SK-N-SH (cell line): ENCODE measurements around the gene GLRA3. TPM values are rescaled to one million over a fixed set of nuclear protein-coding genes. Genes with fewer than 3 reads are reported as not detected.

ENCODE experiments used
- CTCF ChIA-PET: fragments of 300-600, 350-600 bp; formaldehyde crosslinking; extraction: SDS; loops from one replicate; lab custom pipeline; 2021; lab: Yijun Ruan, JAX
- POLR2A ChIA-PET: fragments of 350-600 bp; sonication (Branson Sonifier 250); formaldehyde crosslinking; extraction: SDS; loops from one replicate; lab custom pipeline; 2020; ENCODE audit warnings: antibody characterized with exemption, inconsistent platforms; lab: Yijun Ruan, JAX
- DNase-seq: peaks from one replicate; pipeline ENCODE4 v3.0.0; 2012
- H2AFZ ChIP-seq: fragments of 200-600 bp; sonication (generic); 2 replicates; pipeline ENCODE4 v1.8.1; 2016; ENCODE audit warnings: antibody characterized with exemption, mild to moderate bottlenecking, low read depth
- H3F3A ChIP-seq: fragments of 200-600 bp; sonication (generic); replicated peaks from 2 replicates; pipeline ENCODE3; 2016; ENCODE audit warnings: antibody characterized with exemption, mild to moderate bottlenecking; ENCODE audit not compliant: insufficient read depth
- H3K27ac ChIP-seq, 2 experiments: fragments of 200-500 bp in 1 of 2; fragments of 200-600 bp in 1 of 2; sonication (Bioruptor generic) in 1 of 2; sonication (generic), shearing (Covaris generic) in 1 of 2; 2 replicates each; pipeline versions ENCODE4 v1.5.1 to v1.6.1; 2014 to 2016; ENCODE audit warnings: low read depth in 2 of 2, inconsistent platforms in 1 of 2, low read length in 1 of 2, mild to moderate bottlenecking in 1 of 2, mixed read lengths in 1 of 2
- H3K27me3 ChIP-seq: fragments of 200-600 bp; sonication (generic), shearing (Covaris generic); 2 replicates; pipeline ENCODE4 v1.6.1; 2016; ENCODE audit warnings: mixed run types; ENCODE audit not compliant: insufficient read depth
- H3K36me3 ChIP-seq, 2 experiments: fragments of 200-500 bp in 1 of 2; fragments of 200-600 bp in 1 of 2; sonication (Bioruptor generic) in 1 of 2; sonication (generic) in 1 of 2; replicated peaks in 1 of 2; 2 replicates each; pipeline versions ENCODE3 to v1.5.1; 2014 to 2016; ENCODE audit warnings: low read length in 1 of 2, mild to moderate bottlenecking in 1 of 2; ENCODE audit not compliant: insufficient read depth in 2 of 2, control insufficient read depth in 1 of 2
- H3K4me1 ChIP-seq, 2 experiments: fragments of 200-500 bp in 1 of 2; fragments of 200-600 bp in 1 of 2; sonication (Bioruptor generic) in 1 of 2; sonication (generic), shearing (Covaris generic) in 1 of 2; 2 replicates each; pipeline versions ENCODE4 v1.5.1 to v1.6.1; 2014 to 2016; ENCODE audit warnings: low read depth in 1 of 2, low read length in 1 of 2, mixed run types in 1 of 2; ENCODE audit not compliant: insufficient read depth in 2 of 2, control insufficient read depth in 1 of 2
- H3K4me2 ChIP-seq: fragments of 200-600 bp; sonication (generic), shearing (Covaris generic); 2 replicates; pipeline ENCODE4 v1.6.1; 2017; ENCODE audit warnings: mixed run types
- H3K4me3 ChIP-seq, 2 experiments: fragments of 200-500 bp in 1 of 2; fragments of 200-600 bp in 1 of 2; sonication (Bioruptor generic) in 1 of 2; sonication (generic), shearing (Covaris generic) in 1 of 2; 2 replicates each; pipeline versions ENCODE4 v1.5.1 to v1.8.1; 2014 to 2016; ENCODE audit warnings: low read depth in 2 of 2, inconsistent platforms in 1 of 2, low read length in 1 of 2, mild to moderate bottlenecking in 1 of 2, mixed read lengths in 1 of 2, moderate library complexity in 1 of 2
- H3K79me2 ChIP-seq: fragments of 200-600 bp; sonication (generic); 2 replicates; pipeline ENCODE4 v1.8.1; 2017; ENCODE audit warnings: mild to moderate bottlenecking; ENCODE audit not compliant: insufficient read depth
- H3K9ac ChIP-seq: fragments of 200-600 bp; sonication (generic); 2 replicates; pipeline ENCODE4 v1.6.1; 2017; ENCODE audit warnings: mixed run types
- H3K9me2 ChIP-seq: fragments of 200-600 bp; sonication (generic); 2 replicates; pipeline ENCODE4 v1.6.1; 2017; ENCODE audit warnings: mixed run types
- H3K9me3 ChIP-seq: fragments of 200-600 bp; sonication (generic); 2 replicates; pipeline ENCODE4 v1.6.1; 2017; ENCODE audit warnings: mixed run types, mild to moderate bottlenecking, moderate library complexity
- H4K20me1 ChIP-seq: fragments of 200-600 bp; sonication (generic); 2 replicates; pipeline ENCODE4 v1.6.1; 2017; ENCODE audit warnings: mild to moderate bottlenecking, mixed run types; ENCODE audit not compliant: insufficient read depth
- FOSL2 ChIP-seq: IDR thresholded peaks from 2 replicates; pipeline ENCODE4 v1.4.0; 2012; ENCODE audit warnings: low read depth, mild to moderate bottlenecking, moderate library complexity, borderline replicate concordance
- GATA2 ChIP-seq: sonication (generic); formaldehyde crosslinking; IDR thresholded peaks from 2 replicates; pipeline ENCODE4 v1.5.0; 2020; ENCODE audit warnings: mild to moderate bottlenecking, missing genetic modification reagents
- WGBS: methylation state at CpG from one replicate; pipeline ENCODE4 v1.1.6; 2017; ENCODE audit warnings: low lambda C conversion rate; 5-methylcytosine and 5-hydroxymethylcytosine counted together
- polyA plus RNA-seq, 3 experiments: library from polyadenylated mRNA; depleted of rRNA; stranded (reverse); fragments of >200 nt; gene quantifications; 2 replicates each; pipeline ENCODE4 v1.2.3, GENCODE V29; 2012

GLRA3 gene
- polyA plus RNA-seq, 1 of the 3 experiments (the other 2 are of a cell fraction): not detected

GRCh38 chr4:174590336-174590735 is 238.7 kb downstream of the GLRA3 start:
- Histone ChIP-seq H3K36me3 (no peaks in the 10 kb centered on the region), H3K4me2 (no peak overlapping the region), H3K9me3 (no peaks in the 10 kb centered on the region), H2AFZ (no peak overlapping the region), H3K27ac (no peak overlapping the region), H3K27me3 (no peaks in the 10 kb centered on the region), H3K9ac (no peak overlapping the region), H3K4me1 (no peaks in the 10 kb centered on the region), H3F3A (no peaks in the 10 kb centered on the region), H3K4me3 (no peak overlapping the region), H3K79me2 (no peaks in the 10 kb centered on the region), H4K20me1 (no peaks in the 10 kb centered on the region), H3K9me2 (no peaks in the 10 kb centered on the region; the same call in 1 of the 2 replicates)
- WGBS: 39% methylated on average over 1 of the region's 1 CpG
- no peak for DNase-seq
- CTCF ChIA-PET: interaction anchor here (1.1 kb wide), 1 partner anchor 9 kb away, joined by 3 read pairs; no protein-coding TSS in a partner anchor
- POLR2A ChIA-PET: no interaction called here
- no peak for TF ChIP-seq FOSL2
- TF ChIP-seq GATA2 (CRISPR knock-in tag): no peak

Other genes with a start within 250 kb of the GLRA3 start
- gene ADAM29, start 89.1 kb upstream of the GLRA3 start, polyA plus RNA-seq (2012; rRNA removed): not detected in 2 replicates